HG02885 (cell line): ENCODE results near the gene DNAH10.
"Not testable (repeated sequence)": the region's sequence is repeated elsewhere in the genome, so short reads cannot be mapped to it uniquely, and the experiment has no call there.

Experiments used
- ATAC-seq: cut with Tn5 transposase; IDR thresholded peaks from one replicate; pipeline ENCODE4 v1.9.1; 2021; ENCODE audit warnings: mild to moderate bottlenecking; ENCODE audit not compliant: unreplicated experiment, poor library complexity

DNAH10 gene

DNA sequence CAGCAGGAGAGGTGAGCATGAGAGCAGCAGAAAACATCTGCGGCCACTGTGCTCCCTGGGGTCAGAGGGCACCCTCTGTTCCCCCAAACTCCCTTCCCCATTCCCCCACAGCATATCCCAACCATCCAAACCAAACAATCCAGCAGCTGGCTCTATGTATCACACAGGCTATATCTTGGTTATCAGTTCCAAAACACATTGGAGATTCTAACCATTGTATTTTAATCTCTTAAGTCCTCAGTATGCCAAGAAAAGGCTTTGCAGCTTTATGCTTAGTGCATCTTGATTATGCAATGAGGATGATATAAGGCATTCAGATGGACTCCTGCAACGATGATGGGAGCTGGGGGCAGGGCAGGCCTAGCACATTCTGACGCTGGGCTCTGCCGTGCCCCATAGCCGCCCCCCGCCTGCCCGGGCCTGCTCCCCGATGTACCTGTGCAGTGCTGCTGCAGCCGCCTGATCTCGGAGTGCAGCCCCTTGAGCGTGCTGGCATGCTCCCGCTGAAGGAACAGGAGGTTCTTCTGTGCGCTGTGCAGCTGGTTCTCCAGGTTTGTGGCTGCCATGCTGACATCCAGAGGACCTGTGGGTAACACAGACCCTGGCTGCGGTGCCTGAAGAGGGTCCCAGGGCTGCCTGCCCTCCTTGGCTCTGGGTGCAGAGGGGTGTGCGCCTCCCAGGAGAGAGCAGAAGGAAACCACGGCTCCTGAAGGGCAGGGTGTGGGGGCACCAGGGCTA is 181.0 kb downstream of the DNAH10 start:
- ATAC-seq = no peak

DNA sequence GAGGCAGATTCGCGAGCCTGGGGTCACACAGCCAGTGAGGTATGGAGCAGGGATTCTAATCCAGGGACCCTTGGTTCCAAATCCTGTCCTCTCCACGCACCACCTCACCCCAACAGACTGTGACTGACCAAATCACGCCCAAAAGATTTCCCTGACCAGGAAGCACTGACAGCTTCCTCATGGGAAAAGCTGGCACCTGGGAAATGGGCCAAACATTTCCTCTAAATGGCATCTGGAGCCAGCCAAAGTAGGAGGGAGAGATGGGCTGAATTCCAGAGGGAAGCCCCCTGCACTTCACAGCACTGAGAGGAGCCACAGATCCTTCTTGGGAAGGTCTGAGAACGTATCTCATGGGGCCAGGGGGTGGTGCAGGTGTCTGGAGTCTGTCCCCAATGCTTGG is 181.7 kb downstream of the DNAH10 start:
- no peak for ATAC-seq

DNA sequence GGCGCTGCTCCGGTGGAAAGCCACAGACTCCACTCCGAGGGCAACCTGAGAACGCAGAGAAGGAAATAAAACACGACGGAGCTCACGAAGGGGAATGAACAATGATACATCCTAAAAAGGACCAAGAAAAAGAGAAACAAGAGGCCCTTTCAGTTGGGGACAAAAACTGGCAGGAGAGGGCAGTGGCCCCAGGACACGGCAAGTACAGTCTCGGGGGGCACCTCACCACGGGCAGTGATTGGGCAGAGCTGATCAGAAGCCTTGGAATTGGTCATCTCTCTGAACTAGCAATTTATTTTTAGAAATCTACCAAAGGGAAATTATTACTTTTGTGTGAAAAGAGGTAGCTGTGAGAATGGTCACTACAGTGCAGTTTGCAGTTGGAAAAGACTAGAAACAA is 182.6 kb downstream of the DNAH10 start:
- ATAC-seq = no peak

DNA sequence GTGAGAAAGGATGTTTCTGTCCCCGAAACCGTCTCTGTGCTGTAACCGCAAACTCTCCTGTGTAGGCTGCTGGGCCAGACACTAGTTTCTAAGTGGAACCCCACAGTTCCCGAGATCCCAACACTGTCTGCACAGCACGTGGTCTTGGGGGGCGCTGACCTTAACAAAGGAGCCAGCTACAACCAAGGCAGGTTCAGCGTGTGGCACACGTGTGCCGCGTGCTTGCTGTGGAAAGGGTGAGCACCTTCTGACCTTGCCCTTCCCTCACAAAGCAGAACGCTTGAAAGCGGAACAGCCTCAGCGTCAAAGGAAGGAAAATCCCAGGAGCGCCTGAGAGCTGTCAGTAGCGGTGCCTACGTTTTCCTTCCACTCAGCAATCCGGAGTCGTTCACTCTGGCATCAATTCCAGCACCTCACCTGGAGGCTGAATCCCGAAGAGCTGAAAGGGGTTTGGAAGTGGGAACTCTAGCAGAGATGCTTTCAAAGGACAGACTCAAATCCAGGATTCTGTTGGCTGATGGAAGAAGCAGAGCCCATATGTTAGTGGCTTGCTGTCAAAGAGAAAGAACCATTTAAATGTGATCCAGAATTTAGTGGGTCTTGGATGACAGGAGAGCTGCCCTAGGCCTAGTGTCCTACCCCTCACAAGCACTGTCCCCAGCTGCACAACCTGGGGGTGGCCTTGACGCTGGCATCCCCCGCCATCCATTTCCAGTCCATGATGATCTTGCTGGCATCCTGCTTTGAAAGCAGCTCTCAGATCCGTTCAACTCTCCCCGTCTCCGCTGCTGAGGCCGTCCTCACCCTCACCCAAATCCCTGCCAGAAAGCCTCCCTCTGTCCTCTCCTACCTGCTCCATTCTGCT is 183.4 kb downstream of the DNAH10 start:
- no peak for ATAC-seq

DNA sequence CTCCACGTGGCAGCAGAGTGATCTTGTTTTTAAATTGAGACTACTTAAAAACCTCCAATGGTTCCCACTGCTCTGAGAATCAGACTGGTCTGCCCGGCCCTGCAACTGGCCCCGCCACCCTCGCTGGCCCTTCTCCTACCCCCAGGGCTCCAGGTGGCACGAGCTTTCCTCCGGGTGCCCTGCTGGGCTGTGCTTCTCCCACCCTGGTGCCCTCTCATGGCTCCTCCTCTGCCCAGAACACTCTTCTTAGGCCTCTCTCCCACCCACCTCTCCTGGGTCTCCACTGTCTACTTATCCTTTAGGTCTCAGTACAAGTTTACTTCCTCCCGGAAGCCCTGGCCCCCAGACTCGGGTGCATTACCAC is 184.0 kb downstream of the DNAH10 start:
- no peak for ATAC-seq

DNA sequence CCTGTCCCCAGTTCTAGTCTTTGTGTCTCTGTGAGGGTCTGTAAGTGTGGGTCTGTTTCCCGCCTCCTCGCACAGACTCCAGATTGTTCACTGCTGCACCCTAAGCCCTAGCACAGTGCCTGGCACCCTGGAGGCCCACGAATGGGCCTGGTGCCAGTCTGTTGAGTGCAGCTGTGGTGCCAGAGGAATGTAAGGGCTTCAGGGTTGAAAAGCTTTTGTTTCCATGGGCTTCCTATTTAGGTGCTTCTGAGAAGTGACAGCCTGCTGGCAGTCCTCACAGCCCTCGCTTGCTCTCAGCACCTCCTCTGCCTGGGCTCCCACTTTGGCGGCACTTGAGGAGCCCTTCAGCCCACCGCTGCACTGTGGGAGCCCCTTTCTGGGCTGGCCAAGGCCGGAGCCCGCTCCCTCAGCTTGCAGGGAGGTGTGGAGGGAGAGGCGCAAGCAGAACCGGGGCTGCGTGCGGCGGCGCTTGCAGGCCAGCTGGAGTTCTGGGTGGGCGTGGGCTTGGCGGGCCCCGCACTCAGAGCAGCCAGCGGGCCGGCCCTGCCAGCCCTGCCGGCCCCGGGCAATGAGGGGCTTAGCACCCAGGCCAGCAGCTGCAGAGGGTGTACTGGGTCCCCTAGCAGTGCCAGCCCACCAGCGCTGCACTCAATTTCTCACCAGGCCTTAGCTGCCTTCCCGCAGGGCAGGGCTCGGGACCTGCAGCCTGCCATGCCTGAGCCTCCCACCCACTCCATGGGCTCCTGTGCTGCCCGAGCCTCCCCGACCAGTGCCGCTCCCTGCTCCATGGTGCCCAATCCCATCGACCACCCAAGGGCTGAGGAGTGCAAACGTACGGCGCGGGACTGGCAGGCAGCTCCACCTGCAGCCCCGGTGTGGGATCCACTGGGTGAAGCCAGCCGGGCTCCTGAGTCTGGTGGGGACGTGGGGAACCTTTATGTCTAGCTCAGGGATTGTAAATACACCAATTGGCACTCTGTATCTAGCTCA is 184.7 kb downstream of the DNAH10 start:
- ATAC-seq = not testable (repeated sequence)

DNA sequence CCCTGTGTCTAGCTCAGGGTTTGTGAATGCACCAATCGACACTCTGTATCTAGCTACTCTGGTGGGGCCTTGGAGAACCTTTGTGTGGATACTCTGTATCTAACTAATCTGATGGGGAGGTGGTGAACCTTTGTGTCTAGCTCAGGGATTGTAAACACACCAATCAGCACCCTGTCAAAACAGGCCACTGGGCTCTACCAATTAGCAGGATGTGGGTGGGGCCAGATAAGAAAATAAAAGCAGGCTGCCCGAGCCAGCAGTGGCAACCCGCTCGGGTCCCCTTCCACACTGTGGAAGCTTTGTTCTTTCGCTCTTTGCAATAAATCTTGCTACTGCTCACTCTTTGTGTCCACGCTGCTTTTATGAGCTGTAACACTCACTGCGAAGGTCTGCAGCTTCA is 185.4 kb downstream of the DNAH10 start:
- not testable (repeated sequence) for ATAC-seq

DNA sequence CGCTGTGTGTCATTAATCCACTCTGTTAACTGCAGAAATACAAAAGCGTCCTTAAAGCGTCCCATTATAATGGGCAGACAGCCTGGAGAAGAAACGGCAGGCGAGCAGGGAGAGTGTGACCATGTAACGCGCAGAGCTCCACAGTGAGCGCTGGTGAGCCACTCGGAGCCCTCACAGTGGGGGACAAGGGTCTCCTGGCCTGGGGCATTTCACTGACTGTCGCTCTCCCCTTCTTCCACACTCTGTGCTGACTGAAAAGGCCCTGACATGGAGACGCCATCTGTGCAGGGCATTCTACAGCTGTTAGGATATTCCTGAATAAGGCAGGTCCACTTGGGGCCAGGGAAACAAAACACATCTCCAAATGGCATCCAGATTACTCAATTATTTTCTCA is 186.3 kb downstream of the DNAH10 start:
- ATAC-seq = no peak

DNA sequence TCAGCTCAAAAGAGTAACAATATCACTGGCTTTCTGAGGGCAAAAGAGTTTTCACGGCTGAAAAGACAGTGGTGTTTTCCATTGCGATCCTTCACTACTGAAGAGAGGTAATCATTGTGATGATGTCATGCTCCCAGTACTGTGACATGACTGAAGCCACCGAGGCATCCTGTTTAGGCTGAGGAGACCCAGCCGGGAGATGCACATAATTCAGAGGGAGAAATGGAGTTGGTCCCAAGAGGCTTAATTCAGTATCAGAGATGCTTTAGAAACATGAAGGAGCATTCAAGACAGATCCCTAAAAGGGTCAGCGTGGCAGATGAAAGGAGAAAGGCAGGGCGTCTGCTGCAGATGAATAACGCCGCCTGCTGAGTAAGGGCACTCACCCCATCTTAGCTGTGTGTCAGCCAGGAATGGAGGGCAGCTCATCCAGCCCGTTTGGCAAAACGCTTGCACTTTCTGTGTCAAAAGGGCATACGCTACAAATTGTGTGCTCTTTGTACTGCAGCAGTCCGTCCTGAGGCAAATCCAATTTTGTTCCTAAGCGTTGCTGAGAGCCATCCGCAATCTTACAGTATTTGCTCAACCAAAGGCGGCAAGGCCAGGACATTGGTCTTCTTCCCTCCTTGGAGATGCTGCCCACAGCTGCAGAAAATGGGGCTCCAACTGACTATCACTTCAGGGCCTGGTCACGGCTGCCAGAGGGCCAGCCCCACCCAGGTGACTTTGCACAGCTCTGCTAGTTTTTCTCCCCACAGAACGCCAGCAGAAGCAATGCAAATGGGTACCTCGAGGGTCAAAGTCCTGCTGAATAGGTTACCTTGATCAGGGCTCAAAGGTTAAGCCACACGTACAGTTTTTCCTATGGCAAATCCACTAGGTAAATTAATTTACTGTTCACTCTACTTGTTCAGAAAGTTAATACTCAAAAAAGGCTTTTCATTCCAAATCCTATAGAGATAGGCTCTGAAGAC is 187.0 kb downstream of the DNAH10 start:
- ATAC-seq = no peak

DNA sequence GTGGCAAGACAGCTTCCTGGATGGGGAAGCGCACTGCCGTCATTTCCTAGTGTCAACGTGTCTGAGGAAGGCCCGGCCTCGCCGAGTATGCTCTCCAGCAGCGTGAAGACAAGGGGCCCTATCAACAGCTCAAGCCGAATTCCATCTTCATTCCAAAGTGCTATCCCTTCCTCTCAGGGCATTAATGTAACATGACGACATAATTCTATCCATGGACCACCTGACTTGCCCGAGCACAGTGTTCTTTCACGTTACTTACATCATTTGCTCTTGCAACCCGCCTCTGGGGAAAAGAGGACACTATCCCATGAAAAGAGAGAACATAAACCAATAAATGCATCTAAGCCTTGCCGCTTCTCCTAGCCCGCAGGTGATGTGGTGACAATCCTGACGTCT is 187.7 kb downstream of the DNAH10 start:
- ATAC-seq = no peak

DNA sequence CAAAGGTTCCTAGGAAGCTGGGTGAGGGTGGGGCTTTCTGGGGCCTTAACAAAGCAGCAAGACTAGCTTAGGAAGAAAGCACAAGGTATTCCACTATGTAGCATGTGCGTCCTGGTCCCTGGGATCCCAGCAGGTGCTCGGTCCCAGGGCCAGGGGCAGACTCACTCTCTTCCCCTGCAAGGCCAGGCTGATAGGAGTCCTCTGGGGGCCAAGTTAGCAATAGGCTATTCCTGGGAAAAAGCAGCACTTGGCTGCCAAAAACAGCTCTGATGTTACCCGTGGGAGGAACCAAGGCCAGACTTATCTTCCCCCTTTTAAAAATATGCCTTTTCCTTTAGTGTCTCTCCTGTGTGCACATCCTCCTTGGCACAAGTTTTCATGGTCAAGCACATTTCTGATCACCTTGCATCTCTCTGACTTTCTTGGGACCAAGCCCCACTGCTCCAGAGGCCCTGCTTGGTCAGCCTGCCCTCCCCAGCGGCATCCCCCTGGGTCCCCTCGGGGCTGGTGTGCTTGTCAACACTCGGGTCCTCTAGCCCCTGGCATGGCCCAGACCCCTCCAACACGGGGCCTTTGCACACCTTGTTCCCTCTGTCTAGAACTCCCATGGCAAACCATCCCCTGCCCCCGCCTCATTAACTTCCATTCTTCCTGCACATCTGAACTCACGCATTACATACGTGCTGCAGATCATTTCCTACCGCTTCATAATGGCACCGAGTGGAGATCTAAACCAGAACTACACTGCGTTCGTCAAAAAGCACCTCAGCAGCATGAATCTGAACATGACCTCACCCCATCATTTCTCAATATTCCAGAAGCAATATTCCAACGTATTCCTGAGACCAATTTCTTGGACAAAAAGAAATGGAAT is 188.6 kb downstream of the DNAH10 start:
- no peak for ATAC-seq

DNA sequence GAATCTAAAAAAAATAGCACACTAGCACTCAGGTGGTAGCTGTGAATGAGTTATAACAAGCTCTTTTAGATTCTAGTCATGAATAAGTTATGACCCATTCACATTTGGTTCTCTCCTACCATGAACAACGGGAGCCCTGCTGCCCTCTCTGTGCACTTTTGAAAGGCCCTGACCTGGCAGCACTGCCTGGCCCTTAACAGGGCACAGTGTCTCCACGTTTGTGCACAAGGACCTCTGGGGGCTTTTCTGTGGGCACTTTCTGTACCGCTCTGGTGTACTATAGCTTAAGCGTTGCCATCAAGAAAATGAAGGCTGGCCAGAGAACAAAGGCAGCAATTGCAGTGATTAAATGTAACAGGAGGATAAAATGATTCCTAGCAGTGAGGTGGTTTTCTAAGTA is 189.4 kb downstream of the DNAH10 start:
- ATAC-seq = no peak

DNA sequence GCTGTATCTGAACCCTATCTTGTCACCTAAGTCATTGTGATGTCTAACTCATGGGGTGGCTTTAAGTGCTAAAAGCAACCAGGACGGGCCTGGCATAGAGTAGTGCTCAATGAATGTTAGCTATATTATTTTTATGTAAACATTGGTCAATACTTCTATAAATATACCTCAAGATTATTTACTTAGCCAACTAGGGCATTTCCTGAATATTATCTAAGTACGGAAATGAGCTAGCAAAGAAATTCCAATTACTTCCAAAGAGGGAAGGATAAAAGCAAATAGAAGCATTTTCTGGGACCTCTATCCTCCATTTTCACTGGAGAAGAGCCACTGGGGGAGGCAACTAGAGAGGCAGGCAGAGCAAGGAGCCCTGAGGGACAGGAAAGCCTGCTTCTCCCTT is 189.9 kb downstream of the DNAH10 start:
- no peak for ATAC-seq

DNA sequence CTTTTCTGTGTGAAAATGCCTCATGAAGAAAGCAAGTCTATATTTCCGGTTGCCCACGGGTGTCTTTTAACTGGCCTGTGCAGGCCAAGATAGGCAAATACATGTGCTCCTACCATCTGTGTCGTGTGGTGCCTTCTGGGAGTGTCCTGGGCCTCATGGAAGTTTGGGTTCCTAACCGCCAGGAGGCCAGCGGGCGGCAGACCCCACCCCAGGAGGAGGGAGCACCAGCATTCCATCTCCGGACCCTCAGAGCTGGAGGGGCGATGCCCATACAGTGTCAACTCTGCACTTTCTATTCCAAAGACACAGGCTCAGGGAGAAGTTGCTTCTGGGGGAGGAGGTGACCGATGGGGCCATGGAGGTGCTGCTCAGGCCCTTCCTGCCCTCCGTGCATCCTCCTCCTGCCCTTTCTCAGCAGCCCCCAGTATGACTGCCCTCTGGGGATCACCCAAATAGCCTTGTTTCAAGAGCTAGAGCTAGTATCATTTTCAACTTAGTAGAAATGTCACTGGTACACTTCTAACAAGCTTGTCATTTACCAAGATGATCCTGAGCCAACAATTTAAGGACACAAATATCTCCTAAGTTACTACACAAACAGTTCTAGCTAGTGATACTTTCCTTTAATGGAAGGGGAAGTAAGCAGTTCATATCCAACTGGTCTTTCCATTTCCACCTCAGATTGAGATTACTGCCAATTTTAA is 192.7 kb downstream of the DNAH10 start:
- ATAC-seq = no peak

DNA sequence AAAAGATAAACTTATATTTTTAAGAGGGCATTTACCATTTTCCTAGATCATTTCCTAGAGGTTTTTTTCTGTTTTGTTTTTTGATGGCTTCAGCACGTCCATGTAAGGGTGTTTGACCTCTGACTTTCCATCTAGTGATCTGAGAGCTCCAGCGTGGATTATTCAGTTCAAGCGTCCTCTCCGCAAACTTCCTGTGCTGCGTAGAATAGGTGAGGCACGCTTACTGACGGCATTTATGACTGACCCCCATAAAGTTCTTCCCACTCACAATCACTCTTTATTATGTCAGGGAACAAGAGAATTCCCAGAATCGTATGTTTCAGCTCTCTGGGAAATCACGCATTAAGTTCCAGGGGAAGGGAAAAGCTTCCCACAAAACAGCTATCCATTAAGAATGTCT is 194.1 kb downstream of the DNAH10 start:
- ATAC-seq = no peak

DNA sequence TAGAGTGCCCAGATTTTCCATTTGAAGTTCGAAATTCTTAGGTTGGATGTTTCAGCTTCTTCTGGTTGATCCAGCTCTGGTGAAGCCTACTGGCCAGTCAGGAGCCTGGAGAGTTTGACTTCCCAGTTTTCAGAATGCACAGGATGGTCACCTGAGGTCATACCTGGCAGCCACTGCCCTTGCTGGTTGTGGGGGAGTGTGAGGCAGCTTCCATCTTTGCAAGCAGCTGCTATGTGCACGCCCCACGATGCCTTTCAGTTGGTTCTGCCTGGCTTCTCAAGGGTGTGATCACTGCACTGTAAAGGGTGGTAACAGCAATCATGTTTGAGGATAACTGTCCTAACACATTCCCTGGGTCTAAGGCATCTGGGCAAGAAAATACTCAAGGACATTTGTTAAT is 195.1 kb downstream of the DNAH10 start:
- ATAC-seq = no peak

DNA sequence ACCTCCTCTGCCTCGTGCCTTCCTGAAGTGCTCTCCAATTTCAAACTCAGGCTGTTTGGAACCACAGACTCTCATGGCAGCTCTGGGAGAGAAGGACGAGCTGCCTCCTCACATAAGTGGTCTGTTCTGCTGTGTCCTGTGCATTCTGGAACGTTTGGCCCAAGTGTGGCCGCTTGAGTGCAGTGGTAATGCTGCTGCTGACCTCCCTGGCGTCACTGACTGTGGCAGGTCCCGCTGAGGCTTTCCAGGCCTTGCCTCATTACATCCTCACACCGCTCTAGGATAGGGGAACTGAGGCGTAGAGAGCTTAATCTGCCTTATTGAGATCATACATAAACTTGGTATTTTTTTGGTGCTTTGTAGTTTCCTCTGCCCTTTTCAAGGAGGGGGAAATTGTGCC is 196.4 kb downstream of the DNAH10 start:
- no peak for ATAC-seq

DNA sequence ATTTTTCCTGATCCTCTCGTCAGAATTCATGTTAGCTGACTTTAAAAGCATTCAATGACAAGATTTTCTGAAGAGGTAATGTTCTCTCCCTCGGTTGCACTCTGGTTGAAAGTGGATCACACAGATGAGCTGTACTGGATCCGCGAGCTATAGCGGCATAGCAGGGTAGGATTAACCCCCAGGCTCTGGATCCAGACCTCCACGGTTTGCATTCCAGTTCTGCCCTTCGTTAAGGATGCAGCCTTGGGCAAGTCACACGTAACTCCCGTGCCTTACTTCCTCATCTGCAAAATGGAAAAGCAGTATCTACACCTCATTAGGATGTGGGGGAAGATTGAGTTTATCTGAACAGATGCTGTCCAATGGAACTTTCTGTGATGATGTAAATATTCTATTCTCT is 196.8 kb downstream of the DNAH10 start:
- no peak for ATAC-seq
